HEK293 (cell line): ENCODE results near the gene PRTN3.

Source experiments
- CTCF ChIA-PET: fragments of 350-600 bp; formaldehyde crosslinking; extraction: SDS; loops from one replicate; lab custom pipeline; 2021; ENCODE audit warnings: antibody characterized with exemption; lab: Yijun Ruan, JAX
- POLR2A ChIA-PET: fragments of 300-600 bp; formaldehyde crosslinking; extraction: SDS; loops from one replicate; lab custom pipeline; 2020; ENCODE audit warnings: antibody characterized with exemption, inconsistent platforms; lab: Yijun Ruan, JAX
- H3K27ac ChIP-seq: fragments of 200-500 bp; sonication (Bioruptor generic); 2 replicates; pipeline ENCODE4 v1.5.1; 2014; ENCODE audit warnings: low read depth, low read length, control low read depth, inconsistent platforms; ENCODE audit errors: extremely low read depth
- H3K36me3 ChIP-seq, 2 experiments: fragments of 200-500 bp in 1 of 2; sonication (Bioruptor generic) in 1 of 2; 1 replicate in 1 of 2; 2 replicates in 1 of 2; pipeline ENCODE4 v1.5.1; 2014 to 2017; ENCODE audit warnings: inconsistent platforms in 2 of 2, low read length in 2 of 2; ENCODE audit not compliant: control insufficient read depth in 2 of 2, insufficient read depth in 1 of 2
- H3K4me1 ChIP-seq: fragments of 200-500 bp; sonication (Bioruptor generic); 2 replicates; pipeline ENCODE4 v1.5.1; 2014; ENCODE audit warnings: mild to moderate bottlenecking, low read length, inconsistent platforms; ENCODE audit not compliant: control insufficient read depth, insufficient read depth
- H3K4me3 ChIP-seq: 2 replicates; pipeline ENCODE4 v1.5.1; 2011; ENCODE audit warnings: low read depth, mild to moderate bottlenecking, control low read depth, low read length, moderate library complexity
- H3K9me3 ChIP-seq: fragments of 200-500 bp; sonication (Bioruptor generic); 2 replicates; pipeline ENCODE4 v1.5.1; 2014; ENCODE audit warnings: low read depth, low read length, inconsistent platforms; ENCODE audit not compliant: control insufficient read depth, insufficient read depth
- GLIS2 ChIP-seq: fragments of 450-650 bp; formaldehyde crosslinking; IDR thresholded peaks from 2 replicates; pipeline ENCODE4 v1.5.1; 2016; ENCODE audit warnings: missing biosample characterization, missing genetic modification characterization
- KLF9 ChIP-seq: fragments of 450-650 bp; formaldehyde crosslinking; IDR thresholded peaks from 2 replicates; pipeline ENCODE4 v1.5.1; 2016; ENCODE audit warnings: missing biosample characterization, missing genetic modification characterization, low read depth
- PRDM10 ChIP-seq: fragments of 450-650 bp; formaldehyde crosslinking; IDR thresholded peaks from 2 replicates; pipeline ENCODE4 v1.5.1; 2016; ENCODE audit warnings: missing biosample characterization, missing genetic modification characterization
- SETDB1 ChIP-seq: IDR thresholded peaks from one replicate; pipeline ENCODE4 v1.6.1; 2017; ENCODE audit warnings: mild to moderate bottlenecking, low read length, moderate library complexity, mixed read lengths; ENCODE audit not compliant: insufficient read length
- WT1 ChIP-seq: fragments of 450-650 bp; formaldehyde crosslinking; IDR thresholded peaks from 2 replicates; pipeline ENCODE4 v1.5.1; 2016; ENCODE audit warnings: missing biosample characterization, missing genetic modification characterization
- ZBTB1 ChIP-seq: fragments of 450-650 bp; formaldehyde crosslinking; IDR thresholded peaks from 2 replicates; pipeline ENCODE4 v1.5.1; 2016; ENCODE audit warnings: missing biosample characterization, missing genetic modification characterization
- ZNF121 ChIP-seq: fragments of 450-650 bp; formaldehyde crosslinking; IDR thresholded peaks from 2 replicates; pipeline ENCODE4 v1.5.1; 2016; ENCODE audit warnings: missing biosample characterization, missing genetic modification characterization
- ZNF140 ChIP-seq: fragments of 450-650 bp; formaldehyde crosslinking; IDR thresholded peaks from 2 replicates; pipeline ENCODE4 v1.5.1; 2016; ENCODE audit warnings: missing biosample characterization, missing genetic modification characterization
- ZNF2 ChIP-seq: fragments of 450-650 bp; formaldehyde crosslinking; IDR thresholded peaks from 2 replicates; pipeline ENCODE4 v1.5.1; 2016; ENCODE audit warnings: missing biosample characterization, missing genetic modification characterization
- ZNF223 ChIP-seq: fragments of 450-650 bp; formaldehyde crosslinking; IDR thresholded peaks from 2 replicates; pipeline ENCODE4 v1.5.1; 2016; ENCODE audit warnings: missing biosample characterization, missing genetic modification characterization
- ZNF311 ChIP-seq: fragments of 450-650 bp; formaldehyde crosslinking; IDR thresholded peaks from 2 replicates; pipeline ENCODE4 v1.5.1; 2017; ENCODE audit warnings: missing biosample characterization, missing genetic modification characterization, borderline replicate concordance
- ZNF350 ChIP-seq: fragments of 450-650 bp; formaldehyde crosslinking; IDR thresholded peaks from 2 replicates; pipeline ENCODE4 v1.5.0; 2017; ENCODE audit warnings: missing biosample characterization, mild to moderate bottlenecking, missing genetic modification characterization
- ZNF423 ChIP-seq: fragments of 450-650 bp; formaldehyde crosslinking; IDR thresholded peaks from 2 replicates; pipeline ENCODE4 v1.5.1; 2016; ENCODE audit warnings: missing biosample characterization, missing genetic modification characterization
- ZNF513 ChIP-seq: fragments of 450-650 bp; IDR thresholded peaks from 2 replicates; pipeline ENCODE4 v1.5.1; 2018; ENCODE audit warnings: missing biosample characterization, missing genetic modification characterization
- ZNF529 ChIP-seq: fragments of 450-650 bp; formaldehyde crosslinking; IDR thresholded peaks from 2 replicates; pipeline ENCODE4 v1.5.1; 2017; ENCODE audit warnings: missing genetic modification characterization, missing biosample characterization; ENCODE audit not compliant: insufficient replicate concordance
- ZNF549 ChIP-seq: fragments of 450-650 bp; IDR thresholded peaks from 2 replicates; pipeline ENCODE4 v1.5.1; 2018; ENCODE audit warnings: missing biosample characterization, missing genetic modification characterization, mild to moderate bottlenecking, inconsistent platforms, moderate library complexity
- ZNF596 ChIP-seq: fragments of 450-650 bp; IDR thresholded peaks from 2 replicates; pipeline ENCODE4 v1.5.0; 2018; ENCODE audit warnings: missing biosample characterization, mild to moderate bottlenecking, missing genetic modification characterization, moderate library complexity
- ZNF624 ChIP-seq: fragments of 450-650 bp; formaldehyde crosslinking; IDR thresholded peaks from 2 replicates; pipeline ENCODE4 v1.5.1; 2017; ENCODE audit warnings: missing biosample characterization, missing genetic modification characterization
- ZNF639 ChIP-seq: fragments of 450-650 bp; formaldehyde crosslinking; IDR thresholded peaks from 2 replicates; pipeline ENCODE4 v1.5.1; 2016; ENCODE audit warnings: missing biosample characterization, missing genetic modification characterization
- ZNF645 ChIP-seq: fragments of 450-650 bp; formaldehyde crosslinking; IDR thresholded peaks from 2 replicates; pipeline ENCODE4; 2016; ENCODE audit warnings: missing biosample characterization, missing genetic modification characterization
- ZNF776 ChIP-seq: fragments of 450-650 bp; formaldehyde crosslinking; IDR thresholded peaks from 2 replicates; pipeline ENCODE4 v1.5.0; 2017; ENCODE audit warnings: missing biosample characterization, missing genetic modification characterization, borderline replicate concordance
- ZNF830 ChIP-seq: fragments of 450-650 bp; IDR thresholded peaks from 2 replicates; pipeline ENCODE4 v1.5.0; 2018; ENCODE audit warnings: missing biosample characterization, missing genetic modification characterization, low read depth, mild to moderate bottlenecking, moderate library complexity
- ZSCAN5A ChIP-seq: fragments of 450-650 bp; formaldehyde crosslinking; IDR thresholded peaks from 2 replicates; pipeline ENCODE4 v1.5.1; 2016; ENCODE audit warnings: missing biosample characterization, missing genetic modification characterization

PRTN3 gene

GRCh38 chr19:823565-824121 is 17.2 kb upstream of the PRTN3 start (continued):
- TF ChIP-seq ZNF645 (tag by site-specific recombination) (no peak), ZNF350 (no peak)

- H3K4me1 ChIP-seq = no peaks in the 10 kb centered on the region
- ChIA-PET CTCF (interaction anchor here (1.5 kb wide), 1 partner anchor 11 kb away, joined by 3 read pairs; no protein-coding TSS in a partner anchor), POLR2A (interaction anchor here (0.6 kb wide), 1 partner anchor 141 kb away, joined by 8 read pairs; no protein-coding TSS in a partner anchor)
- H3K4me3 ChIP-seq = no peak overlapping the region
- H3K36me3 ChIP-seq = no peaks in the 10 kb centered on the region
- TF ChIP-seq ZNF2 (tag by site-specific recombination) = no peak
- no peak for TF ChIP-seq ZBTB1
- TF ChIP-seq WT1 (tag by site-specific recombination) = no peak
- no peak for TF ChIP-seq ZNF311 (tag by site-specific recombination)
- TF ChIP-seq ZNF639 (tag by site-specific recombination) = no peak
- TF ChIP-seq ZSCAN5A (tag by site-specific recombination) = no peak
- TF ChIP-seq ZNF529 (tag by site-specific recombination) = no peak
- TF ChIP-seq SETDB1 = no peak
- no peak for TF ChIP-seq ZNF549
- TF ChIP-seq ZNF624 (tag by site-specific recombination) = no peak
- no peak overlapping the region for H3K27ac ChIP-seq
- H3K9me3 ChIP-seq = no peaks in the 10 kb centered on the region
Measured at GRCh38 chr19:824885-825284, 15.9 kb upstream of the PRTN3 start.

- H3K4me1 ChIP-seq = no peaks in the 10 kb centered on the region
- H3K27ac ChIP-seq = no peak overlapping the region
- ChIA-PET POLR2A (interaction anchor here (1.1 to 1.2 kb wide), 2 partner anchors 26 to 53 kb away, joined by 4 read pairs; no protein-coding TSS in a partner anchor), CTCF (interaction anchor here (0.7 to 1.5 kb wide), 3 partner anchors 12 to 81 kb away, joined by 3 to 6 read pairs (median 3); no protein-coding TSS in a partner anchor)
- no peaks in the 10 kb centered on the region for H3K9me3 ChIP-seq
- no peak overlapping the region for H3K4me3 ChIP-seq
- no peaks in the 10 kb centered on the region for H3K36me3 ChIP-seq
- TF ChIP-seq ZNF140 (no peak), ZNF121 (peak; percentile 56; the same call in 1 of the 2 replicates), PRDM10 (tag by site-specific recombination) (0 out of 2 replicates have a peak, but pooled peaks have one; percentile 45), ZNF830 (tag by site-specific recombination) (no peak), ZNF223 (tag by site-specific recombination) (no peak), ZNF513 (no peak), ZNF423 (no peak), ZNF596 (tag by site-specific recombination) (no peak), GLIS2 (tag by site-specific recombination) (no peak), KLF9 (tag by site-specific recombination) (no peak), ZNF776 (no peak)
Measured at GRCh38 chr19:825897-826644, 14.7 kb upstream of the PRTN3 start.
